HT1080 (cell line): ENCODE results near the gene SLC24A3. TPM values are rescaled to one million over a fixed set of nuclear protein-coding genes. Genes with fewer than 3 reads are reported as not detected.

Experiments
- DNase-seq: peaks from one replicate; pipeline ENCODE4 v3.0.0-alpha.2; 2015; ENCODE audit warnings: low read depth
- total RNA-seq: library from RNA; depleted of rRNA; stranded (reverse); fragments of >200 nt; shearing (Covaris generic); gene quantifications from 2 replicates; pipeline ENCODE4 v1.2.3, GENCODE V29; 2014

SLC24A3 gene
- total RNA-seq, 1 experiment from 2014 or later = not detected

- no peak for DNase-seq
These were observed 546.3 kb downstream of the SLC24A3 start for GRCh38 chr20:19758501-19759331.

GRCh38 chr20:19760371-19760721 lies 547.9 kb downstream of the SLC24A3 start:
- no peak for DNase-seq

- no peak for DNase-seq
These were observed 548.9 kb downstream of the SLC24A3 start for GRCh38 chr20:19761326-19761725.

- no peak for DNase-seq
These were observed 549.4 kb downstream of the SLC24A3 start for GRCh38 chr20:19761841-19762240.

GRCh38 chr20:19764207-19764606 lies 551.8 kb downstream of the SLC24A3 start:
- no peak for DNase-seq

- DNase-seq = no peak
These were observed 552.8 kb downstream of the SLC24A3 start for GRCh38 chr20:19765266-19765665.

GRCh38 chr20:19765913-19766312 lies 553.5 kb downstream of the SLC24A3 start:
- DNase-seq = no peak

GRCh38 chr20:19767070-19767469 lies 554.6 kb downstream of the SLC24A3 start:
- DNase-seq = no peak

- DNase-seq = no peak
These were observed 555.9 kb downstream of the SLC24A3 start for GRCh38 chr20:19768325-19768842.

- no peak for DNase-seq
These were observed 557.1 kb downstream of the SLC24A3 start for GRCh38 chr20:19769507-19769906.

GRCh38 chr20:19770375-19770774 lies 557.9 kb downstream of the SLC24A3 start:
- DNase-seq = no peak

GRCh38 chr20:19771031-19771430 lies 558.6 kb downstream of the SLC24A3 start:
- no peak for DNase-seq
